Right lobe of liver (tissue), 6 donors: ENCODE data around the gene CCDC33. TPM values are rescaled to one million over a fixed set of nuclear protein-coding genes. Genes with fewer than 3 reads are reported as not detected.

ENCODE experiments used
- ATAC-seq, 4 donors: fragments of 200-7000 bp; cut with Tn5 transposase; one replicate each; pipeline ENCODE4 v1.9.1; 2020; ENCODE audit warnings: mild to moderate bottlenecking in 4 of 4, moderate library complexity in 4 of 4
- DNase-seq, 3 donors: peaks; one replicate each; pipeline ENCODE4 v3.0.0-alpha.2; 2020
- H3K27ac ChIP-seq, 3 donors: fragments of 200-600 bp; one replicate each; pipeline ENCODE4 v1.8.0; 2022
- H3K27me3 ChIP-seq, 2 donors: fragments of 200-600 bp; one replicate each; pipeline ENCODE4 v1.8.0; 2022
- H3K36me3 ChIP-seq, 4 donors: fragments of 200-600 bp; sonication (generic) in 1 of 4; one replicate each; pipeline versions ENCODE4 v1.5.1 to v1.8.0; 2017 to 2022; ENCODE audit warnings: control low read depth in 1 of 4
- H3K4me1 ChIP-seq, 4 donors: fragments of 200-600 bp; sonication (generic) in 1 of 4; one replicate each; pipeline versions ENCODE4 v1.5.1 to v1.8.0; 2017 to 2022; ENCODE audit warnings: control low read depth in 1 of 4
- H3K4me3 ChIP-seq, 3 donors: fragments of 200-600 bp; one replicate each; pipeline ENCODE4 v1.8.0; 2022
- H3K9me3 ChIP-seq, 4 donors: fragments of 200-600 bp; sonication (generic) in 1 of 4; one replicate each; pipeline versions ENCODE4 v1.5.1 to v1.8.0; 2017 to 2022; ENCODE audit warnings: control low read depth in 1 of 4
- POLR2A ChIP-seq: fragments of 450-650 bp; IDR thresholded peaks from one replicate; pipeline ENCODE4 v1.6.1; 2017; ENCODE audit warnings: antibody characterized with exemption, mild to moderate bottlenecking
- WGBS: methylation state at CpG from one replicate; pipeline ENCODE4 v1.1.6; 2018; ENCODE audit warnings: low coverage, low lambda C conversion rate; ENCODE audit not compliant: insufficient coverage; ENCODE audit errors: missing lambda C conversion rate; 5-methylcytosine and 5-hydroxymethylcytosine counted together
- intact Hi-C, 2 donors: fragments of 100-400 bp; cut with DNase I; formaldehyde crosslinking; loops; one replicate each; pipeline versions ENCODE4 v1.11.2 to v1.14.1; 2022
- total RNA-seq, 6 experiments: library from RNA; depleted of rRNA in 2 of 6; stranded (reverse); fragments of >200 nt in 2 of 6; fragmentation: NEBNext Ultra II Directional in 3 of 6; extraction: Animal tissue kit (Norgen Biotek cat#: 25700) in 3 of 6; gene quantifications; one replicate each; pipeline versions ENCODE4 v1.1.0 to v1.2.4, GENCODE V29; 2016 to 2023
- TF ChIP-seq, protein P1 (sequence below), 4 donors: fragments of 200-600 bp in 3 of 4; fragments of 450-650 bp in 1 of 4; IDR thresholded peaks; one replicate each; pipeline versions ENCODE4 v1.5.1 to v1.8.0; 2016 to 2022; ENCODE audit warnings: antibody characterized with exemption in 4 of 4, mild to moderate bottlenecking in 2 of 4
- donor health status: DM: no; HTN: yes; CAD: no.
- donor health status: DM: no; HTN: no; CAD: no.
- donor health status: DM: no; HTN: no; CAD: no.
- donor health status: DM: no; HTN: yes; CAD: no.
- donor health status: DM: no; HTN: yes; CAD: no.

The CCDC33 gene
- total RNA-seq, 6 experiments from 2014 or later, result not detected

DNA sequence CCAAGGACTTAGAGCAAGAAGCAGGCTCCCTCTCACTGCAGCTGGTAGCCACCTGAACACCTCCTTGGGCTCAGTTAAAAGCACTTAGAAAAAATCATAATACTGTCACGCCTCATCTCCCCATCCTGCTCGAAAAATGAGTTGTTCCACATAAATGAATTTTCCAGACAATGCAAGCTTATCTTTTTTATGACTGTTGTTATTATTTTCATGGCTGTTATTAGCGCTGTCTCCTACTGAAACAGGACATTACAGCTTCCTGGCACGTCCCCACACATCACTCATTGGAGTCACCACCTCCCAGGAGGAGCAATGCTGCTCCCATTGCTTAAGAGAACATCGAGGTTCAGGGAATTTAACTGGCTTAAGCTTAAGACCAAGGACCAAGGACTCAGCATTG, 26.5 kb downstream of the CCDC33 start:
- H3K27me3 ChIP-seq, result no peaks in the 10 kb centered on the region
- DNase-seq (no peak), ATAC-seq (peak in 2 of 4 donors; percentile 31 to 60)
- no peak overlapping the region for H3K4me3 ChIP-seq
- 51% methylated on average over 5 of the region's 5 CpGs for WGBS
- intact Hi-C loops, result no loop called here
- no peaks in the 10 kb centered on the region for H3K4me1 ChIP-seq
- H3K36me3 ChIP-seq, result no peaks in the 10 kb centered on the region
- H3K27ac ChIP-seq, result no peak overlapping the region
- TF ChIP-seq, protein P1, sequence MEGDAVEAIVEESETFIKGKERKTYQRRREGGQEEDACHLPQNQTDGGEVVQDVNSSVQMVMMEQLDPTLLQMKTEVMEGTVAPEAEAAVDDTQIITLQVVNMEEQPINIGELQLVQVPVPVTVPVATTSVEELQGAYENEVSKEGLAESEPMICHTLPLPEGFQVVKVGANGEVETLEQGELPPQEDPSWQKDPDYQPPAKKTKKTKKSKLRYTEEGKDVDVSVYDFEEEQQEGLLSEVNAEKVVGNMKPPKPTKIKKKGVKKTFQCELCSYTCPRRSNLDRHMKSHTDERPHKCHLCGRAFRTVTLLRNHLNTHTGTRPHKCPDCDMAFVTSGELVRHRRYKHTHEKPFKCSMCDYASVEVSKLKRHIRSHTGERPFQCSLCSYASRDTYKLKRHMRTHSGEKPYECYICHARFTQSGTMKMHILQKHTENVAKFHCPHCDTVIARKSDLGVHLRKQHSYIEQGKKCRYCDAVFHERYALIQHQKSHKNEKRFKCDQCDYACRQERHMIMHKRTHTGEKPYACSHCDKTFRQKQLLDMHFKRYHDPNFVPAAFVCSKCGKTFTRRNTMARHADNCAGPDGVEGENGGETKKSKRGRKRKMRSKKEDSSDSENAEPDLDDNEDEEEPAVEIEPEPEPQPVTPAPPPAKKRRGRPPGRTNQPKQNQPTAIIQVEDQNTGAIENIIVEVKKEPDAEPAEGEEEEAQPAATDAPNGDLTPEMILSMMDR (IDR thresholded peaks at IDR 0.05), result no peak
- no peak for TF ChIP-seq POLR2A
- H3K9me3 ChIP-seq, result no peaks in the 10 kb centered on the region

DNA sequence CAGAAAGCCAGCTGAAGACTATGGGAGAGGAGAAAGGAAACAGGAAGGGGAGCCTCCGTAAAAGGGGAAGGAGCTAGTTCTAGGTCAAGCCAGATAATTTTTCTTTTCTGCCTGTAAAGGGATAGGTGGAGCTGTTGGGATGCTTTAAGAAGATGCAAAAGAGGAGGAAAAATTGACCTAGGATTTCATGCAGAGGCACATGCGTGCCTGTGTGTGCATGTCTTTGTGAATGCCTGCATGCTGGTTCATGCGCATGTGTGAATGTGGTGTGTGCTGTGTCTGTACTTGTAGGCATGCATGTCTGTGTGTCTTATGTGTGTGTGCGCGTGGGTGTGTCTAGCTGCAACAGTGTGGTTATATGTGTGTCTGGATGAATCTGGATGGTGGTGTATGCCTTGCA, 27.3 kb downstream of the CCDC33 start:
- H3K27ac ChIP-seq, result no peak overlapping the region
- no peaks in the 10 kb centered on the region for H3K27me3 ChIP-seq
- intact Hi-C loops, result no loop called here
- no peak overlapping the region for H3K4me3 ChIP-seq
- H3K9me3 ChIP-seq, result no peaks in the 10 kb centered on the region
- no peak for ATAC-seq
- 62% methylated on average over 5 of the region's 5 CpGs for WGBS
- TF ChIP-seq POLR2A, result no peak
- TF ChIP-seq, protein P1 (IDR thresholded peaks at IDR 0.05), result no peak
- no peaks in the 10 kb centered on the region for H3K4me1 ChIP-seq
- no peaks in the 10 kb centered on the region for H3K36me3 ChIP-seq
- no peak for DNase-seq

DNA sequence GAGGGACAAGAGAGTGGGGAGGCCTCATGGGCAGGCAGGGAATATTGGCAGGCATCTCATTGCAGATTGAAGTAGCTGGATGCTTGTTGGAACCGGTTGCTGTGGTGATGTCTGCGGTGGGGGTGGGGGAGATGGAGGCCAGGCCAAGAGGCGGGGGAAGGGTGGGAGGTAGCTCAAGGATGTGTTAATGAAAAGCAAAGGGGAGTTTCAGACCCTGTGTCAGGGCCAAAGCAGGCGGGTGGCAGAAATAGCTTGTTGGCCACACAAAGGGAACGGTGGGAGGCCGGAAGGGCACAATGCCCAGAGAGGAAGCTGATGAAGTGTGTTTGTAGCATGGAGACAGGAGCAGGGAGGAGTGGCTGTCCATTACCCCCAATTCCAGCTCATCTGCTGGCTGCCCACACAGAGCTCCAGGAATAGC, 28.0 kb downstream of the CCDC33 start:
- Histone ChIP-seq H3K27me3 (no peaks in the 10 kb centered on the region), H3K27ac (no peak overlapping the region), H3K9me3 (no peaks in the 10 kb centered on the region), H3K36me3 (no peaks in the 10 kb centered on the region), H3K4me3 (no peak overlapping the region), H3K4me1 (no peaks in the 10 kb centered on the region)
- WGBS, result 19% methylated on average over 5 of the region's 6 CpGs
- ATAC-seq (no peak), DNase-seq (no peak)
- TF ChIP-seq POLR2A, result no peak
- TF ChIP-seq, protein P1 (IDR thresholded peaks at IDR 0.05), result no peak
- intact Hi-C loops, result no loop called here

DNA sequence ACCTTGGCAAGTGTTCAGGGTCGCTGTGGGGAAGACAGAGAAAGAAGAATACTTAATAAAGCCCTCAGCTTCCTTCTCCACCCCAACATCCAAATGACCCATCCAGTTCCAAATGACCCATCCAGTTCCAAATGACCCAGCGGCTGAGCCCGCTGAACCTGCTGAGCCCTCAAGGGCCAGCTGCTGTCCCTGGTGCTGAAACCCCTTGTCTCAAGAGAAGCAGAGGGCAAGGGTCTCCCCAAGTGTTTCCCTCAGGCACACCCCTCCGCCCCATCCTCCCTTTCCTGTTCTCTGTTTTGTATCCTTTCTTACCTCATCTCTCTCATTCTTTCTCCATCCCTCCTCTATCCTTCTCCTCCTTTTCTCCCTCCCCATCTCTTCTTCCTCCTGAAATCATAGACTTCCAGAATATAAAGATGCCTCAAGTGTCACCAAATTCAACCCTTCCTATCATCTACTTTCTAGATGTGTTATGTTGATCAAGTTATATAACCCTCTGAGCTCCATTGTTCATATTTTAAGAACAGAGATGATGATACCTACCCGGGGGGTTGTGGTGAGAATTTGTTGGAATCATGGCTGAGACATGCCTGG, 29.0 kb downstream of the CCDC33 start:
- no peaks in the 10 kb centered on the region for H3K9me3 ChIP-seq
- intact Hi-C loops, result no loop called here
- DNase-seq (no peak), ATAC-seq (no peak)
- 50% methylated on average over 3 of the region's 5 CpGs for WGBS
- H3K27ac ChIP-seq, result no peak overlapping the region
- H3K36me3 ChIP-seq, result no peaks in the 10 kb centered on the region
- no peaks in the 10 kb centered on the region for H3K27me3 ChIP-seq
- no peaks in the 10 kb centered on the region for H3K4me1 ChIP-seq
- TF ChIP-seq, protein P1 (IDR thresholded peaks at IDR 0.05), result no peak
- TF ChIP-seq POLR2A, result no peak
- no peak overlapping the region for H3K4me3 ChIP-seq

DNA sequence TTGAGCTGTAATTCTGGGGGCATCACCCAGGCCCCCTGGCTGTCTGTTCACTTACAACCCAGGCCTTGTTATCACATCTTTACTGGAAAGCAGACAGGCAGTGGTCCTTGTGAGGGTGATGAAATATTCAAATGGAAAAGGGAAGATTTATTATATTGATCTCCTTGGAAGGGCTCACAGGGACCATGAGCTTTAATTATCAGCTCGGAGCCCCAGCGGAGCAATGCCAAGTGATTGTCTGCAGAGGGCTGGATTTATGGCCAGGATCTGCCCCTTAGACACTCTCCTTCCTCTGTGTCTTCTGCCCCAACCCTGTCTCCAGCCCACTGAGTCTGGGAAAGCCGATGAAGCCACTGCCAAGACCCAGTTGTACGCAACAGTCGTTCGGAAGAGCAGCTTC, 31.9 kb downstream of the CCDC33 start:
- Histone ChIP-seq H3K36me3 (no peaks in the 10 kb centered on the region), H3K4me1 (no peaks in the 10 kb centered on the region), H3K27ac (no peak overlapping the region), H3K9me3 (no peaks in the 10 kb centered on the region), H3K4me3 (no peak overlapping the region), H3K27me3 (no peaks in the 10 kb centered on the region)
- TF ChIP-seq POLR2A, result no peak
- TF ChIP-seq, protein P1 (IDR thresholded peaks at IDR 0.05), result no peak
- no peak for ATAC-seq
- DNase-seq, result no peak
- intact Hi-C loops, result no loop called here
- WGBS, result 0% methylated on average over 1 of the region's 6 CpGs
